Sigmoid colon (tissue), 4 donors: ENCODE data around the gene STX12.

Experiments
- POLR2AphosphoS5 ChIP-seq, 4 donors: sonication (generic); formaldehyde crosslinking; IDR thresholded peaks; one replicate each; pipeline ENCODE4 v1.6.1; 2017; ENCODE audit warnings: antibody characterized with exemption in 4 of 4
- TF ChIP-seq, protein P1 (sequence below), 4 experiments: fragments of 450-650 bp in 3 of 4; fragments of 200-600 bp in 1 of 4; IDR thresholded peaks; one replicate each; pipeline ENCODE4 v1.5.1; 2016 to 2019; ENCODE audit warnings: antibody characterized with exemption in 4 of 4, mild to moderate bottlenecking in 3 of 4, moderate library complexity in 2 of 4

- TF ChIP-seq POLR2AphosphoS5 (IDR thresholded peaks at IDR 0.05) = no peak
- TF ChIP-seq, protein P1, sequence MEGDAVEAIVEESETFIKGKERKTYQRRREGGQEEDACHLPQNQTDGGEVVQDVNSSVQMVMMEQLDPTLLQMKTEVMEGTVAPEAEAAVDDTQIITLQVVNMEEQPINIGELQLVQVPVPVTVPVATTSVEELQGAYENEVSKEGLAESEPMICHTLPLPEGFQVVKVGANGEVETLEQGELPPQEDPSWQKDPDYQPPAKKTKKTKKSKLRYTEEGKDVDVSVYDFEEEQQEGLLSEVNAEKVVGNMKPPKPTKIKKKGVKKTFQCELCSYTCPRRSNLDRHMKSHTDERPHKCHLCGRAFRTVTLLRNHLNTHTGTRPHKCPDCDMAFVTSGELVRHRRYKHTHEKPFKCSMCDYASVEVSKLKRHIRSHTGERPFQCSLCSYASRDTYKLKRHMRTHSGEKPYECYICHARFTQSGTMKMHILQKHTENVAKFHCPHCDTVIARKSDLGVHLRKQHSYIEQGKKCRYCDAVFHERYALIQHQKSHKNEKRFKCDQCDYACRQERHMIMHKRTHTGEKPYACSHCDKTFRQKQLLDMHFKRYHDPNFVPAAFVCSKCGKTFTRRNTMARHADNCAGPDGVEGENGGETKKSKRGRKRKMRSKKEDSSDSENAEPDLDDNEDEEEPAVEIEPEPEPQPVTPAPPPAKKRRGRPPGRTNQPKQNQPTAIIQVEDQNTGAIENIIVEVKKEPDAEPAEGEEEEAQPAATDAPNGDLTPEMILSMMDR (IDR thresholded peaks at IDR 0.05) = no peak
Measured at GRCh38 chr1:27752360-27752759, 20.7 kb upstream of the STX12 start.
